Endodermal cell (in vitro differentiated cells): ENCODE data around the gene MAN1A2. TPM values are rescaled to one million over a fixed set of nuclear protein-coding genes. Genes with fewer than 3 reads are reported as not detected.
"Not testable (repeated sequence)": the region's sequence is repeated elsewhere in the genome, so short reads cannot be mapped to it uniquely, and the experiment has no call there.

Source experiments
- DNase-seq: peaks from one replicate; pipeline ENCODE4 v3.0.0-alpha.2; 2017
- H3K27ac ChIP-seq: 2 replicates; pipeline ENCODE4 v1.5.1; 2013; ENCODE audit warnings: mild to moderate bottlenecking, low read depth, low read length, moderate library complexity
- H3K27me3 ChIP-seq: 2 replicates; pipeline ENCODE4 v1.6.1; 2013; ENCODE audit warnings: mild to moderate bottlenecking, low read length, moderate library complexity; ENCODE audit not compliant: insufficient read depth, control insufficient read depth, poor library complexity, severe bottlenecking
- H3K36me3 ChIP-seq: 2 replicates; pipeline ENCODE4 v1.7.0; 2013; ENCODE audit warnings: mild to moderate bottlenecking, low read length, moderate library complexity; ENCODE audit not compliant: control insufficient read depth, insufficient read depth
- H3K4me1 ChIP-seq: one replicate; pipeline ENCODE4 v1.7.0; 2013; ENCODE audit warnings: low read length; ENCODE audit not compliant: control insufficient read depth, insufficient read depth
- H3K4me3 ChIP-seq: 2 replicates; pipeline ENCODE4 v1.5.1; 2013; ENCODE audit warnings: mild to moderate bottlenecking, low read length, moderate library complexity
- H3K9ac ChIP-seq: 2 replicates; pipeline ENCODE4 v1.6.1; 2013; ENCODE audit warnings: mild to moderate bottlenecking, low read length, moderate library complexity; ENCODE audit not compliant: poor library complexity, severe bottlenecking; ENCODE audit errors: extremely low read depth
- H3K9me3 ChIP-seq: 2 replicates; pipeline ENCODE4 v1.6.1; 2013; ENCODE audit warnings: mild to moderate bottlenecking, low read length, moderate library complexity; ENCODE audit not compliant: control insufficient read depth
- H3K27ac Mint-ChIP-seq: 2 replicates; pipeline ENCODE4 v1.8.0; 2020; ENCODE audit warnings: mixed read lengths
- H3K27me3 Mint-ChIP-seq: 2 replicates; pipeline ENCODE4 v1.8.0; 2021; ENCODE audit warnings: mild to moderate bottlenecking, mixed read lengths; ENCODE audit not compliant: insufficient read depth
- H3K36me3 Mint-ChIP-seq: 2 replicates; pipeline ENCODE4 v1.8.0; 2020; ENCODE audit warnings: low read depth, mixed read lengths
- H3K4me1 Mint-ChIP-seq: 2 replicates; pipeline ENCODE4 v1.8.0; 2020; ENCODE audit warnings: mixed read lengths
- H3K4me3 Mint-ChIP-seq: 2 replicates; pipeline ENCODE4 v1.8.0; 2020; ENCODE audit warnings: mild to moderate bottlenecking, moderate library complexity, mixed read lengths
- H3K9me3 Mint-ChIP-seq: 2 replicates; pipeline ENCODE4 v1.8.0; 2020; ENCODE audit warnings: mild to moderate bottlenecking, mixed read lengths
- WGBS, 2 experiments: methylation state at CpG; one replicate each; pipeline versions ENCODE4 v1.1.5 to v1.1.7; 2013; ENCODE audit warnings: missing lambda C conversion rate in 2 of 2, mixed read lengths in 1 of 2; ENCODE audit not compliant: insufficient coverage in 1 of 2, insufficient read length in 1 of 2; 5-methylcytosine and 5-hydroxymethylcytosine counted together
- total RNA-seq, 2 donors: library from RNA; stranded (reverse); fragmentation: NEBNext Ultra II Directional in 1 of 2; extraction: Animal tissue kit (Norgen Biotek cat#: 25700) in 1 of 2; gene quantifications; 2 replicates in 1 of 2; 3 replicates in 1 of 2; pipeline ENCODE4 v1.2.1, GENCODE V29; 2021
- TF ChIP-seq, protein P1 (sequence below): fragments of 200-600 bp; sonication (generic); conservative IDR thresholded peaks from 2 replicates; pipeline ENCODE4 v1.5.0; 2021; ENCODE audit warnings: antibody characterized with exemption, mild to moderate bottlenecking

MAN1A2 gene
- total RNA-seq, 2 donors from 2014 or later, result 33.3 to 40.9 TPM

DNA sequence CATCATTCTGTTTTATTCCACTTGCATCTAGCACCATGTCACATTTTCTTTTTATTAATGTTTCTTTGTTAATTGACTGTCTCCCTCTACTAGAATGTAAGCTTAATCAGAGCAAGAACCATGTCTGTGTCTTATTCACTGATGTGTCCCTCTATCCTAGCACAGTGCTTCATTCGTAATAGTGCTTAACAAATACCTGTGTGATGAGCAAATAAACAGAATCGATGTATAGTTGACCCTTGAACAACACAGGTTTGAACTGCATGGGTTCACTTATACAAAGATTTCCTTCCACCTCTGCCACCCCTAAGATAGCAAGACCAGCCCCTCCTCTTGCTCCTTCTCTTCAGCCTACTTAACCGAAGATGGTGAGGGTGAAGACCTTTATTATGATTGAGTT is 42.9 kb upstream of the MAN1A2 start:
- H3K9me3 ChIP-seq, result no peaks in the 10 kb centered on the region
- no peak for DNase-seq
- Mint-ChIP-seq H3K4me1 (peaks cover 28% of the 10 kb centered on the region), H3K9me3 (no peaks in the 10 kb centered on the region), H3K27ac (no peak overlapping the region), H3K27me3 (no peaks in the 10 kb centered on the region), H3K4me3 (no peak overlapping the region), H3K36me3 (no peaks in the 10 kb centered on the region)
- H3K27ac ChIP-seq, result no peak overlapping the region
- TF ChIP-seq, protein P1, sequence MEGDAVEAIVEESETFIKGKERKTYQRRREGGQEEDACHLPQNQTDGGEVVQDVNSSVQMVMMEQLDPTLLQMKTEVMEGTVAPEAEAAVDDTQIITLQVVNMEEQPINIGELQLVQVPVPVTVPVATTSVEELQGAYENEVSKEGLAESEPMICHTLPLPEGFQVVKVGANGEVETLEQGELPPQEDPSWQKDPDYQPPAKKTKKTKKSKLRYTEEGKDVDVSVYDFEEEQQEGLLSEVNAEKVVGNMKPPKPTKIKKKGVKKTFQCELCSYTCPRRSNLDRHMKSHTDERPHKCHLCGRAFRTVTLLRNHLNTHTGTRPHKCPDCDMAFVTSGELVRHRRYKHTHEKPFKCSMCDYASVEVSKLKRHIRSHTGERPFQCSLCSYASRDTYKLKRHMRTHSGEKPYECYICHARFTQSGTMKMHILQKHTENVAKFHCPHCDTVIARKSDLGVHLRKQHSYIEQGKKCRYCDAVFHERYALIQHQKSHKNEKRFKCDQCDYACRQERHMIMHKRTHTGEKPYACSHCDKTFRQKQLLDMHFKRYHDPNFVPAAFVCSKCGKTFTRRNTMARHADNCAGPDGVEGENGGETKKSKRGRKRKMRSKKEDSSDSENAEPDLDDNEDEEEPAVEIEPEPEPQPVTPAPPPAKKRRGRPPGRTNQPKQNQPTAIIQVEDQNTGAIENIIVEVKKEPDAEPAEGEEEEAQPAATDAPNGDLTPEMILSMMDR, result no peak
- H3K9ac ChIP-seq, result no peak overlapping the region
- no peaks in the 10 kb centered on the region for H3K36me3 ChIP-seq
- no peaks in the 10 kb centered on the region for H3K27me3 ChIP-seq
- WGBS, 2 experiments, result 90 to 95% methylated on average over 2 of the region's 3 CpGs
- H3K4me1 ChIP-seq, result peaks cover 6% of the 10 kb centered on the region
- no peak overlapping the region for H3K4me3 ChIP-seq

DNA sequence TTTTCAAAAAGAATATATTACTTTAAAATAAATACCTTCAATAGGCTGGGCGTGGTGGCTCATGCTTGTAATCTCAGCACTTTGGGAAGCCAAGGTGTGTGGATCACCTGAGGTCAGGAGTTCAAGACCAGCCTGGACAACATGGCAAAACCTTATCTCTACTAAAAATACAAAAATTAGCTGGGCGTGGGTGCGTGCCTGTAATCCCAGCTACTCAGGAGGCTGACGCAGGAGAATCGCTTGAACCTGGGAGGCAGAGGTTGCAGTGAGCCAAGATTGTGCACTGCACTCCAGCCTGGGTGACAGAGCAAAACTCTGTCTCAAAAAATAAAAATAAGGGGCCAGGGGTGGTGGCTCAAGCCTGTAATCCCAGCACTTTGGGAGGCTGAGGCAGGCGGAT is 41.2 kb upstream of the MAN1A2 start:
- H3K36me3 Mint-ChIP-seq, H3K27ac ChIP-seq, H3K27me3 Mint-ChIP-seq, H3K9me3 ChIP-seq, H3K4me1 ChIP-seq, H3K9me3 Mint-ChIP-seq, H3K4me3 Mint-ChIP-seq, H3K36me3 ChIP-seq, H3K27ac Mint-ChIP-seq, H3K27me3 ChIP-seq, H3K4me3 ChIP-seq, H3K9ac ChIP-seq, DNase-seq: not testable (repeated sequence)
- peaks cover 28% of the 10 kb centered on the region for H3K4me1 Mint-ChIP-seq
- WGBS, 2 experiments, result 91 to 96% methylated on average over 5 to 6 of the region's 6 CpGs

DNA sequence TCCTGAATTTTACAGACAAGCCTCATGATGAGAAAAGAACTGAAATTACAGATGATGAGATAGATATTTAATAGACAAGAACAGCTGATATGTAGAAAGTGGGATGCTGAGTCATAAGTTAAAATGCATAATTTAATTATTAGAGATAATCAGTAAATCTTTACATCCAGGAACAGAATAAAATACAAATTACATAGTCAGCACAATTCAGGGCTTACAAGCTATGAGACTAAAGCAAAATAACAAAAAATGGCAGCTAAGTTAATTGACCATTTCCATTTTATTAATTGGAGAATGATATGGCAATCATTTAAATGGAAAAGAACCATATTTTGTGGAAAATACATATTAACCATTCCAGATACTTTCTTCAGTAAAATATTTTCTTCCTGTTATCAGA is 40.2 kb upstream of the MAN1A2 start:
- H3K4me1 ChIP-seq, result peaks cover 6% of the 10 kb centered on the region
- H3K9me3 ChIP-seq, result no peaks in the 10 kb centered on the region
- Mint-ChIP-seq H3K27me3 (no peaks in the 10 kb centered on the region), H3K36me3 (no peaks in the 10 kb centered on the region), H3K4me3 (no peak overlapping the region), H3K4me1 (peaks cover 19% of the 10 kb centered on the region), H3K9me3 (no peaks in the 10 kb centered on the region), H3K27ac (no peak overlapping the region)
- DNase-seq, result no peak
- no peak overlapping the region for H3K4me3 ChIP-seq
- TF ChIP-seq, protein P1, result no peak
- no peaks in the 10 kb centered on the region for H3K27me3 ChIP-seq
- no peak overlapping the region for H3K27ac ChIP-seq
- no peak overlapping the region for H3K9ac ChIP-seq
- no peaks in the 10 kb centered on the region for H3K36me3 ChIP-seq

DNA sequence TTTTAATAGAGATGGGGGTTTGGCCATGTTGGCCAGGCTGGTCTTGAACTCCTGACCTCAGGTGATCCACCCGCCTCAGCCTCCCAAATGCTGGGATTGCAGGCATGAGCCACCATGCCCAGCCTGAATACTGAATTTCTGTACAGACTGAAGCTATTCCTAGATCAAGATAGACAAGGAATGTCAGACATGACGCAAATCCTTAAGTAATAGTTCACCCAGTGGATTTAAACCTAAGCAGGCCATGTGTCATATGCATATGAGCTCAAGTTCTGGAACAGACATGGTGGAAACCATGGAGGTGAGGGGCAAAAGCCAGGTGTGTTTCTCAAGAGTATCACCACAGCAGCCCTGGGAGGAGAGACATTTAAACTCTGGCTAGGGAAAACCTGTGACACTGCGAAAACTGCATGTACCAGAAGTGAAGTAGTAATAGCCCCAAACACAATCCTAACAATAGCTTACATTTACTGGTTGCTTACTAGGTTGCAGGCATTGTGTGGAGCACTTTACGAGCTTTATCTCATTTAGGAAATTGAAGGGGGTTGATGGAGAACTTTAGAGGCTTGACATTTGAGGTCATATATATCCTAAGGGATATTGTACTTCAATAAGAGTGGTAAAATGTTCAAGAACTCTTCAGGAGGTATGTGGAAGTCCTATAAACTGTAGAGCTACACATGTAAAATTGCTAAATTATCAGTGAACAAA is 31.7 kb upstream of the MAN1A2 start:
- H3K27me3 Mint-ChIP-seq, result no peaks in the 10 kb centered on the region
- H3K4me3 ChIP-seq, result no peak overlapping the region
- WGBS, 2 experiments, result 90 to 93% methylated on average over 2 to 4 of the region's 4 CpGs
- TF ChIP-seq, protein P1, result no peak
- peaks cover 10% of the 10 kb centered on the region for H3K9me3 Mint-ChIP-seq
- no peaks in the 10 kb centered on the region for H3K9me3 ChIP-seq
- no peaks in the 10 kb centered on the region for H3K4me1 ChIP-seq
- H3K4me3 Mint-ChIP-seq, result no peak overlapping the region
- H3K27ac ChIP-seq, result no peak overlapping the region
- H3K36me3 Mint-ChIP-seq, result peaks cover 2% of the 10 kb centered on the region
- no peak overlapping the region for H3K9ac ChIP-seq
- DNase-seq, result no peak
- H3K27me3 ChIP-seq, result no peaks in the 10 kb centered on the region
- peaks cover 18% of the 10 kb centered on the region for H3K4me1 Mint-ChIP-seq
- H3K36me3 ChIP-seq, result no peaks in the 10 kb centered on the region
- H3K27ac Mint-ChIP-seq, result no peak overlapping the region
